T-cell (primary cell): ENCODE data around the gene FANCD2. TPM values are rescaled to one million over a fixed set of nuclear protein-coding genes. Genes with fewer than 3 reads are reported as not detected.

ENCODE experiments used
- ATAC-seq, 4 experiments: fragments of 200-7000 bp in 3 of 4; fragments of 150-1000 bp in 1 of 4; cut with Tn5 transposase; replicated peaks in 1 of 4; 1 replicate in 3 of 4; 2 replicates in 1 of 4; pipeline ENCODE4 v1.10.0; 2021; ENCODE audit warnings: moderate library complexity in 3 of 4, mild to moderate bottlenecking in 2 of 4, moderate number of reproducible peaks in 1 of 4
- CTCF ChIA-PET, 2 donors: fragments of 300-600 bp; sonication (Branson Sonifier 250); formaldehyde crosslinking; loops; one replicate each; lab custom pipeline; 2022; ENCODE audit warnings: antibody characterized with exemption in 2 of 2; lab: Charles Lee
- POLR2A ChIA-PET, 2 donors: fragments of 300-600 bp; sonication (Branson Sonifier 250); formaldehyde crosslinking; loops; one replicate each; lab custom pipeline; 2022; ENCODE audit warnings: antibody characterized with exemption in 2 of 2; lab: Charles Lee
- DNase-seq, 35 experiments: peaks; one replicate each; pipeline versions ENCODE4 v3.0.0 to v3.0.0-alpha.2; 2013 to 2023
- H3K27ac ChIP-seq: one replicate; pipeline ENCODE4 v1.5.1; 2013; ENCODE audit warnings: low read length
- H3K27me3 ChIP-seq, 2 experiments: replicated peaks in 1 of 2; 1 replicate in 1 of 2; 2 replicates in 1 of 2; pipeline versions ENCODE4 v1.6.1 to v1.7.0; 2013; ENCODE audit warnings: low read length in 1 of 2, mixed read lengths in 1 of 2; ENCODE audit not compliant: control insufficient read depth in 2 of 2, insufficient read depth in 2 of 2; ENCODE audit errors: extremely low read depth in 1 of 2
- H3K36me3 ChIP-seq, 2 donors: 1 replicate in 1 of 2; 2 replicates in 1 of 2; pipeline versions ENCODE4 v1.6.1 to v1.7.0; 2013; ENCODE audit warnings: low read length in 1 of 2; ENCODE audit not compliant: control insufficient read depth in 2 of 2, insufficient read depth in 1 of 2; ENCODE audit errors: extremely low read depth in 1 of 2
- H3K4me1 ChIP-seq, 2 experiments: 1 replicate in 1 of 2; 2 replicates in 1 of 2; pipeline versions ENCODE4 v1.6.1 to v1.7.0; 2013; ENCODE audit warnings: low read length in 2 of 2, mixed read lengths in 1 of 2; ENCODE audit not compliant: insufficient read depth in 2 of 2, control insufficient read depth in 1 of 2; ENCODE audit errors: extremely low read depth in 1 of 2
- H3K4me3 ChIP-seq, 2 donors: 1 replicate in 1 of 2; 2 replicates in 1 of 2; pipeline versions ENCODE4 v1.5.1 to v1.7.0; 2013; ENCODE audit warnings: mild to moderate bottlenecking in 2 of 2, low read length in 1 of 2, moderate library complexity in 1 of 2; ENCODE audit not compliant: control insufficient read depth in 1 of 2; ENCODE audit errors: extremely low read depth in 1 of 2
- H3K9me3 ChIP-seq: 2 replicates; pipeline ENCODE4 v1.7.0; 2013
- H3K27ac Mint-ChIP-seq, 2 donors: one replicate each; pipeline ENCODE4 v1.8.0; 2020 to 2021; ENCODE audit warnings: mild to moderate bottlenecking in 2 of 2, mixed read lengths in 2 of 2
- H3K27me3 Mint-ChIP-seq, 2 donors: one replicate each; pipeline ENCODE4 v1.8.0; 2021 to 2022; ENCODE audit warnings: mixed read lengths in 2 of 2
- H3K36me3 Mint-ChIP-seq: one replicate; pipeline ENCODE4 v1.8.0; 2021; ENCODE audit warnings: mixed read lengths
- H3K4me1 Mint-ChIP-seq, 3 donors: one replicate each; pipeline ENCODE4 v1.8.0; 2020 to 2022; ENCODE audit warnings: mixed read lengths in 3 of 3, mild to moderate bottlenecking in 1 of 3
- H3K4me3 Mint-ChIP-seq, 3 donors: one replicate each; pipeline ENCODE4 v1.8.0; 2020 to 2022; ENCODE audit warnings: mild to moderate bottlenecking in 3 of 3, mixed read lengths in 3 of 3, moderate library complexity in 3 of 3
- H3K9me3 Mint-ChIP-seq, 3 donors: one replicate each; pipeline ENCODE4 v1.8.0; 2020 to 2022; ENCODE audit warnings: mixed read lengths in 3 of 3
- WGBS: methylation state at CpG from one replicate; pipeline ENCODE4 v1.1.5; 2013; ENCODE audit warnings: missing lambda C conversion rate; ENCODE audit not compliant: insufficient coverage; 5-methylcytosine and 5-hydroxymethylcytosine counted together
- total RNA-seq, 35 experiments: library from RNA in 6 of 35; stranded (reverse) in 6 of 35; fragments of 120-200 nt in 1 of 35; gene quantifications; one replicate each; pipeline versions ENCODE4 v1.2.1 to v1.2.4 and lab custom pipeline; 2013 to 2026

Gene FANCD2
- total RNA-seq, 5 donors from 2014 or later (not counting 1 experiment from before 2014, with no cell fraction given), result 15.4 to 22.5 (median 18.2) TPM

- no peaks in the 10 kb centered on the region for H3K27me3 ChIP-seq
- H3K4me1 ChIP-seq, result no peaks in the 10 kb centered on the region
- peaks cover 26% of the 10 kb centered on the region for H3K36me3 Mint-ChIP-seq
- H3K27ac ChIP-seq, result no peak overlapping the region
- ATAC-seq (no peak), DNase-seq (no peak)
- no peak overlapping the region for H3K4me3 ChIP-seq
- no peaks in the 10 kb centered on the region for H3K27me3 Mint-ChIP-seq
- ChIA-PET CTCF (no interaction called here), POLR2A (no interaction called here)
- no peaks in the 10 kb centered on the region for H3K9me3 ChIP-seq
- H3K4me3 Mint-ChIP-seq, result no peak overlapping the region
- no peaks in the 10 kb centered on the region for H3K9me3 Mint-ChIP-seq
- H3K4me1 Mint-ChIP-seq, result peaks cover 6 to 9% (median 7%) of the 10 kb centered on the region in 3 donors
- WGBS, result 93% methylated on average over 3 of the region's 5 CpGs
- H3K36me3 ChIP-seq, result peaks cover 19 to 43% of the 10 kb centered on the region in 2 donors
- H3K27ac Mint-ChIP-seq, result no peak overlapping the region
Observed at GRCh38 chr3:10019326-10019725, 6.9 kb upstream of the FANCD2 start.

- H3K4me3 ChIP-seq, result no peak overlapping the region
- no peaks in the 10 kb centered on the region for H3K27me3 ChIP-seq
- CTCF ChIA-PET, result no interaction called here
- peaks cover 10 to 20% of the 10 kb centered on the region in 2 experiments for H3K4me1 ChIP-seq
- ATAC-seq (no peak), DNase-seq (no peak)
- WGBS, result 100% methylated on average over 2 of the region's 9 CpGs
- Mint-ChIP-seq H3K27ac (no peak overlapping the region), H3K4me3 (no peak overlapping the region), H3K27me3 (no peaks in the 10 kb centered on the region), H3K9me3 (no peaks in the 10 kb centered on the region), H3K4me1 (peaks cover 21 to 31% (median 30%) of the 10 kb centered on the region in 3 donors), H3K36me3 (peaks cover 25% of the 10 kb centered on the region)
- H3K36me3 ChIP-seq, result peaks cover 18 to 43% of the 10 kb centered on the region in 2 donors
- no peak overlapping the region for H3K27ac ChIP-seq
- no peaks in the 10 kb centered on the region for H3K9me3 ChIP-seq
- POLR2A ChIA-PET, result interaction anchor here in 1 of 2 donors (0.7 kb wide), 1 partner anchor 32 kb away, joined by 18 read pairs; no protein-coding TSS in a partner anchor
Observed at GRCh38 chr3:10021856-10022775, 4.1 kb upstream of the FANCD2 start.

GRCh38 chr3:10023587-10024310 lies 2.5 kb upstream of the FANCD2 start:
- H3K36me3 ChIP-seq, result peaks cover 11 to 40% of the 10 kb centered on the region in 2 donors

GRCh38 chr3:10025205-10026083 lies 793 bp upstream of the FANCD2 start:
- 0% methylated on average over 8 of the region's 19 CpGs for WGBS
- Mint-ChIP-seq H3K27me3 (no peaks in the 10 kb centered on the region), H3K36me3 (peaks cover 22% of the 10 kb centered on the region), H3K27ac (peak overlapping the region; percentile 88 to 92), H3K4me1 (peaks cover 29 to 38% (median 31%) of the 10 kb centered on the region in 3 donors), H3K9me3 (no peaks in the 10 kb centered on the region), H3K4me3 (peak overlapping the region; percentile 94 to 96 (median 95))
- DNase-seq, result no peak
- POLR2A ChIA-PET, result interaction anchor here (0.6 to 1.1 kb wide), 3 partner anchors 56 to 98 kb away, joined by 3 to 5 read pairs (median 4); partner anchors contain the start of gene CRELD1 (in 1 of the 2)
- peak in 1 of 4 experiments; percentile 42 for ATAC-seq
- no peaks in the 10 kb centered on the region for H3K27me3 ChIP-seq
- no peaks in the 10 kb centered on the region for H3K9me3 ChIP-seq
- CTCF ChIA-PET, result interaction anchor here in 1 of 2 donors (0.6 to 1.2 kb wide), 5 partner anchors 50 to 295 kb away, joined by 3 to 5 read pairs (median 4); partner anchors contain the start of genes CRELD1, RPUSD3 and SEC13
- peaks cover 18 to 34% of the 10 kb centered on the region in 2 donors for H3K36me3 ChIP-seq
- peak overlapping the region; percentile 85 for H3K27ac ChIP-seq
- H3K4me3 ChIP-seq, result peak overlapping the region; percentile 84 to 93
- H3K4me1 ChIP-seq, result peaks cover 12 to 24% of the 10 kb centered on the region in 2 experiments

More at GRCh38 chr3:10023587-10024310, 2.5 kb upstream of the FANCD2 start:
- ATAC-seq (no peak), DNase-seq (no peak)
- H3K4me1 Mint-ChIP-seq, result peaks cover 29 to 38% (median 34%) of the 10 kb centered on the region in 3 donors
- ChIA-PET POLR2A (interaction anchor here in 1 of 2 donors (0.6 to 0.7 kb wide), 2 partner anchors 42 to 122 kb away, joined by 3 read pairs; no protein-coding TSS in a partner anchor), CTCF (interaction anchor here (0.7 kb wide), 3 partner anchors 8 to 91 kb away, joined by 3 to 5 read pairs (median 4); no protein-coding TSS in a partner anchor)
- H3K4me3 ChIP-seq, result no peak overlapping the region
- H3K27me3 Mint-ChIP-seq, result no peaks in the 10 kb centered on the region
- peaks cover 23% of the 10 kb centered on the region for H3K36me3 Mint-ChIP-seq
- WGBS, result 100% methylated on average over 3 of the region's 8 CpGs
- no peak overlapping the region for H3K27ac Mint-ChIP-seq
- no peaks in the 10 kb centered on the region for H3K27me3 ChIP-seq
- H3K27ac ChIP-seq, result no peak overlapping the region
- H3K9me3 ChIP-seq, result no peaks in the 10 kb centered on the region
- no peaks in the 10 kb centered on the region for H3K9me3 Mint-ChIP-seq
- H3K4me1 ChIP-seq, result peaks cover 12 to 24% of the 10 kb centered on the region in 2 experiments
- H3K4me3 Mint-ChIP-seq, result peak overlapping the region in 1 of 3 donors; percentile 27

GRCh38 chr3:10041034-10041433 lies 14.8 kb downstream of the FANCD2 start:
- WGBS, result 100% methylated on average over 2 of the region's 5 CpGs

More at GRCh38 chr3:10041034-10041433, 14.8 kb downstream of the FANCD2 start:
- no peak overlapping the region for H3K27ac Mint-ChIP-seq
- ATAC-seq, result no peak
- H3K27ac ChIP-seq, result no peak overlapping the region
- DNase-seq, result no peak
- H3K9me3 ChIP-seq, result no peaks in the 10 kb centered on the region
- H3K4me3 Mint-ChIP-seq, result no peak overlapping the region
- no peaks in the 10 kb centered on the region for H3K9me3 Mint-ChIP-seq
- no peak overlapping the region for H3K4me3 ChIP-seq
- no peaks in the 10 kb centered on the region for H3K27me3 Mint-ChIP-seq
- no peaks in the 10 kb centered on the region for H3K4me1 ChIP-seq
- peaks cover 39% of the 10 kb centered on the region for H3K36me3 Mint-ChIP-seq
- POLR2A ChIA-PET, result no interaction called here
- H3K36me3 ChIP-seq, result peaks cover 10 to 15% of the 10 kb centered on the region in 2 donors
- CTCF ChIA-PET, result no interaction called here
- H3K27me3 ChIP-seq, result no peaks in the 10 kb centered on the region
- no peaks in the 10 kb centered on the region for H3K4me1 Mint-ChIP-seq
